HG02943 (cell line): ENCODE measurements around the gene CAMKK1.
A peak's percentile ranks its signal among the peaks of the same experiment; 100 is the strongest.
"Not testable (repeated sequence)": the region's sequence is repeated elsewhere in the genome, so short reads cannot be mapped to it uniquely, and the experiment has no call there.

Source experiments
- ATAC-seq: cut with Tn5 transposase; IDR thresholded peaks from one replicate; pipeline ENCODE4 v1.9.1; 2021; ENCODE audit warnings: mild to moderate bottlenecking, low read depth, moderate library complexity; ENCODE audit not compliant: unreplicated experiment

CAMKK1 gene

GRCh38 chr17:3851461-3852100 lies 41.3 kb downstream of the CAMKK1 start:
- no peak for ATAC-seq

- no peak for ATAC-seq
Observed at GRCh38 chr17:3848229-3848835, 44.5 kb downstream of the CAMKK1 start.

- no peak for ATAC-seq
Observed at GRCh38 chr17:3847165-3847670, 45.6 kb downstream of the CAMKK1 start.

- ATAC-seq = no peak
Observed at GRCh38 chr17:3846437-3847164, 46.3 kb downstream of the CAMKK1 start.

GRCh38 chr17:3845621-3846436 lies 47.0 kb downstream of the CAMKK1 start, which contains the start of gene NCBP3:
Gene NCBP3, minus strand, starts transcription at chr17:3846246. Its CDS starts 23 bp downstream, at chr17:3846223.
- peak; percentile 82 for ATAC-seq

- ATAC-seq = no peak
Observed at GRCh38 chr17:3845291-3845620, 47.6 kb downstream of the CAMKK1 start.

GRCh38 chr17:3844556-3844955 lies 48.3 kb downstream of the CAMKK1 start:
- ATAC-seq = not testable (repeated sequence)

- ATAC-seq = no peak
Observed at GRCh38 chr17:3843935-3844516, 48.8 kb downstream of the CAMKK1 start.

GRCh38 chr17:3838206-3838605 lies 54.6 kb downstream of the CAMKK1 start:
- no peak for ATAC-seq

- ATAC-seq = no peak
Observed at GRCh38 chr17:3836551-3836950, 56.3 kb downstream of the CAMKK1 start.

GRCh38 chr17:3835410-3836229 lies 57.2 kb downstream of the CAMKK1 start:
- no peak for ATAC-seq

- no peak for ATAC-seq
Observed at GRCh38 chr17:3834811-3835210, 58.0 kb downstream of the CAMKK1 start.

- no peak for ATAC-seq
Observed at GRCh38 chr17:3828852-3829232, 64.0 kb downstream of the CAMKK1 start.

- no peak for ATAC-seq
Observed at GRCh38 chr17:3828151-3828851, 64.6 kb downstream of the CAMKK1 start.

GRCh38 chr17:3827124-3827773 lies 65.6 kb downstream of the CAMKK1 start:
- no peak for ATAC-seq

GRCh38 chr17:3826191-3826590 lies 66.7 kb downstream of the CAMKK1 start:
- ATAC-seq = no peak

- ATAC-seq = no peak
Observed at GRCh38 chr17:3821101-3821500, 71.8 kb downstream of the CAMKK1 start.

GRCh38 chr17:3818786-3819185 lies 74.1 kb downstream of the CAMKK1 start:
- ATAC-seq = no peak
